ENCODE data around the gene TSHZ2.

DNA sequence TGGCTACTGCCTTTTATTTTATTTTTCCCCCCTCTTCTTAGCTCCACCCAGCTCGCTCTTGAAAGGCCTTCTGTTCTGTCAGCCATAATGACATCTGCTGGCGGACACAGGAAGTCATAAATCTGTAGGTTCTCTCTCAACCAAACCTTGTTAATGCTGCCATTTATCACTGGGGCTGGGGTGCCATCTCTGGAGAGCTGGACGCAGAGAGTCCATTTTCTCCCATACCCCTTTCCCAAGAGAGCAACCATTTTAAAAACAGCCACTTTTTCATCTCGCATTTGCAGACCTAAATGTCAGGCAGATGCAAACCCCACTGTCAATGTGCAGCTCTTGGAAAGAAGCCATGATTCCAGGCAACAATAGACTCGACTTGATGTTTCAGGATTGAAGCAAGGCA lies 13.0 kb upstream of the TSHZ2 start:
- no peak for TF ChIP-seq CEBPB (IDR thresholded peaks at IDR 0.05)
- no peak for TF ChIP-seq NFIC (IDR thresholded peaks at IDR 0.05)
- TF ChIP-seq, protein P1, sequence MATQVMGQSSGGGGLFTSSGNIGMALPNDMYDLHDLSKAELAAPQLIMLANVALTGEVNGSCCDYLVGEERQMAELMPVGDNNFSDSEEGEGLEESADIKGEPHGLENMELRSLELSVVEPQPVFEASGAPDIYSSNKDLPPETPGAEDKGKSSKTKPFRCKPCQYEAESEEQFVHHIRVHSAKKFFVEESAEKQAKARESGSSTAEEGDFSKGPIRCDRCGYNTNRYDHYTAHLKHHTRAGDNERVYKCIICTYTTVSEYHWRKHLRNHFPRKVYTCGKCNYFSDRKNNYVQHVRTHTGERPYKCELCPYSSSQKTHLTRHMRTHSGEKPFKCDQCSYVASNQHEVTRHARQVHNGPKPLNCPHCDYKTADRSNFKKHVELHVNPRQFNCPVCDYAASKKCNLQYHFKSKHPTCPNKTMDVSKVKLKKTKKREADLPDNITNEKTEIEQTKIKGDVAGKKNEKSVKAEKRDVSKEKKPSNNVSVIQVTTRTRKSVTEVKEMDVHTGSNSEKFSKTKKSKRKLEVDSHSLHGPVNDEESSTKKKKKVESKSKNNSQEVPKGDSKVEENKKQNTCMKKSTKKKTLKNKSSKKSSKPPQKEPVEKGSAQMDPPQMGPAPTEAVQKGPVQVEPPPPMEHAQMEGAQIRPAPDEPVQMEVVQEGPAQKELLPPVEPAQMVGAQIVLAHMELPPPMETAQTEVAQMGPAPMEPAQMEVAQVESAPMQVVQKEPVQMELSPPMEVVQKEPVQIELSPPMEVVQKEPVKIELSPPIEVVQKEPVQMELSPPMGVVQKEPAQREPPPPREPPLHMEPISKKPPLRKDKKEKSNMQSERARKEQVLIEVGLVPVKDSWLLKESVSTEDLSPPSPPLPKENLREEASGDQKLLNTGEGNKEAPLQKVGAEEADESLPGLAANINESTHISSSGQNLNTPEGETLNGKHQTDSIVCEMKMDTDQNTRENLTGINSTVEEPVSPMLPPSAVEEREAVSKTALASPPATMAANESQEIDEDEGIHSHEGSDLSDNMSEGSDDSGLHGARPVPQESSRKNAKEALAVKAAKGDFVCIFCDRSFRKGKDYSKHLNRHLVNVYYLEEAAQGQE (IDR thresholded peaks at IDR 0.05; ENCODE audit: low read depth), result no peak
- no peak for TF ChIP-seq ZBTB7A (IDR thresholded peaks at IDR 0.05; ENCODE audit: low read depth)
- TF ChIP-seq EP300 (IDR thresholded peaks at IDR 0.05; ENCODE audit: borderline replicate concordance), result no peak
- TF ChIP-seq RAD21 (IDR thresholded peaks at IDR 0.05; ENCODE audit: low read depth), result no peak
- no peak for TF ChIP-seq FOXM1 (IDR thresholded peaks at IDR 0.05; ENCODE audit: borderline replicate concordance, low read depth)
- TF ChIP-seq YY1 (IDR thresholded peaks at IDR 0.05; ENCODE audit: low read depth), result no peak
- no peak for TF ChIP-seq EGR1 (IDR thresholded peaks at IDR 0.05)
- TF ChIP-seq, protein P2, sequence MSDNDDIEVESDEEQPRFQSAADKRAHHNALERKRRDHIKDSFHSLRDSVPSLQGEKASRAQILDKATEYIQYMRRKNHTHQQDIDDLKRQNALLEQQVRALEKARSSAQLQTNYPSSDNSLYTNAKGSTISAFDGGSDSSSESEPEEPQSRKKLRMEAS (IDR thresholded peaks at IDR 0.05), result no peak
- no peak for TF ChIP-seq CREB1 (IDR thresholded peaks at IDR 0.05; ENCODE audit: low read depth)
- TF ChIP-seq, protein P3, sequence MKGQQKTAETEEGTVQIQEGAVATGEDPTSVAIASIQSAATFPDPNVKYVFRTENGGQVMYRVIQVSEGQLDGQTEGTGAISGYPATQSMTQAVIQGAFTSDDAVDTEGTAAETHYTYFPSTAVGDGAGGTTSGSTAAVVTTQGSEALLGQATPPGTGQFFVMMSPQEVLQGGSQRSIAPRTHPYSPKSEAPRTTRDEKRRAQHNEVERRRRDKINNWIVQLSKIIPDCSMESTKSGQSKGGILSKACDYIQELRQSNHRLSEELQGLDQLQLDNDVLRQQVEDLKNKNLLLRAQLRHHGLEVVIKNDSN (IDR thresholded peaks at IDR 0.05), result no peak
- TF ChIP-seq TCF12 (IDR thresholded peaks at IDR 0.05; ENCODE audit: low read depth), result no peak
- TF ChIP-seq TAF1 (IDR thresholded peaks at IDR 0.05; ENCODE audit: low read depth), result no peak

Data from Ishikawa (cell line).